Glomerular visceral epithelial cell (primary cell): ENCODE measurements around the gene CACHD1.
A peak's percentile ranks its signal among the peaks of the same experiment; 100 is the strongest.

Source experiments
- DNase-seq: peaks from one replicate; pipeline ENCODE4 v3.0.0-alpha.2; 2016; ENCODE audit errors: extremely low spot score

Gene CACHD1

GRCh38 chr1:64549464-64550239 is 79.7 kb downstream of the CACHD1 start:
- DNase-seq: no peak

- DNase-seq: no peak
These were observed 80.6 kb downstream of the CACHD1 start for GRCh38 chr1:64550510-64550909.

GRCh38 chr1:64550946-64551605 is 81.1 kb downstream of the CACHD1 start:
- DNase-seq: no peak

GRCh38 chr1:64553285-64553684 is 83.4 kb downstream of the CACHD1 start:
- DNase-seq: no peak

GRCh38 chr1:64555947-64556346 is 86.0 kb downstream of the CACHD1 start:
- no peak for DNase-seq

- DNase-seq: no peak
These were observed 92.1 kb downstream of the CACHD1 start for GRCh38 chr1:64561993-64562392.

- no peak for DNase-seq
These were observed 94.1 kb downstream of the CACHD1 start for GRCh38 chr1:64563958-64564565.

GRCh38 chr1:64564891-64565290 is 95.0 kb downstream of the CACHD1 start:
- no peak for DNase-seq

GRCh38 chr1:64567426-64568170 is 97.7 kb downstream of the CACHD1 start:
- DNase-seq: no peak

- no peak for DNase-seq
These were observed 98.2 kb downstream of the CACHD1 start for GRCh38 chr1:64568171-64568450.

GRCh38 chr1:64569411-64569810 is 99.5 kb downstream of the CACHD1 start:
- DNase-seq: no peak

GRCh38 chr1:64570267-64570855 is 100.4 kb downstream of the CACHD1 start:
- no peak for DNase-seq

GRCh38 chr1:64572222-64572900 is 102.4 kb downstream of the CACHD1 start:
- DNase-seq: no peak

- peak; percentile 2 for DNase-seq
These were observed 104.4 kb downstream of the CACHD1 start for GRCh38 chr1:64574301-64574700.

- no peak for DNase-seq
These were observed 106.2 kb downstream of the CACHD1 start for GRCh38 chr1:64575881-64576676.

- DNase-seq: no peak
These were observed 108.5 kb downstream of the CACHD1 start for GRCh38 chr1:64578270-64578973.

- DNase-seq: no peak
These were observed 109.8 kb downstream of the CACHD1 start for GRCh38 chr1:64579767-64580166.

GRCh38 chr1:64581135-64581842 is 111.4 kb downstream of the CACHD1 start:
- DNase-seq: no peak

GRCh38 chr1:64581843-64582185 is 111.9 kb downstream of the CACHD1 start:
- DNase-seq: no peak

GRCh38 chr1:64584479-64584878 is 114.5 kb downstream of the CACHD1 start:
- no peak for DNase-seq
